Stimulated activated CD4-positive, alpha-beta T cell treated with anti-CD3 and anti-CD28 coated beads, Interleukin-4, amount 100 ng/mL, for 48 hours (primary cell): Measurements from ENCODE around the gene MANSC1.

Source experiments
- DNase-seq, 2 donors: peaks; one replicate each; pipeline ENCODE4 v3.0.0-alpha.2; 2020; ENCODE audit warnings: low read depth in 2 of 2

Gene MANSC1

DNA sequence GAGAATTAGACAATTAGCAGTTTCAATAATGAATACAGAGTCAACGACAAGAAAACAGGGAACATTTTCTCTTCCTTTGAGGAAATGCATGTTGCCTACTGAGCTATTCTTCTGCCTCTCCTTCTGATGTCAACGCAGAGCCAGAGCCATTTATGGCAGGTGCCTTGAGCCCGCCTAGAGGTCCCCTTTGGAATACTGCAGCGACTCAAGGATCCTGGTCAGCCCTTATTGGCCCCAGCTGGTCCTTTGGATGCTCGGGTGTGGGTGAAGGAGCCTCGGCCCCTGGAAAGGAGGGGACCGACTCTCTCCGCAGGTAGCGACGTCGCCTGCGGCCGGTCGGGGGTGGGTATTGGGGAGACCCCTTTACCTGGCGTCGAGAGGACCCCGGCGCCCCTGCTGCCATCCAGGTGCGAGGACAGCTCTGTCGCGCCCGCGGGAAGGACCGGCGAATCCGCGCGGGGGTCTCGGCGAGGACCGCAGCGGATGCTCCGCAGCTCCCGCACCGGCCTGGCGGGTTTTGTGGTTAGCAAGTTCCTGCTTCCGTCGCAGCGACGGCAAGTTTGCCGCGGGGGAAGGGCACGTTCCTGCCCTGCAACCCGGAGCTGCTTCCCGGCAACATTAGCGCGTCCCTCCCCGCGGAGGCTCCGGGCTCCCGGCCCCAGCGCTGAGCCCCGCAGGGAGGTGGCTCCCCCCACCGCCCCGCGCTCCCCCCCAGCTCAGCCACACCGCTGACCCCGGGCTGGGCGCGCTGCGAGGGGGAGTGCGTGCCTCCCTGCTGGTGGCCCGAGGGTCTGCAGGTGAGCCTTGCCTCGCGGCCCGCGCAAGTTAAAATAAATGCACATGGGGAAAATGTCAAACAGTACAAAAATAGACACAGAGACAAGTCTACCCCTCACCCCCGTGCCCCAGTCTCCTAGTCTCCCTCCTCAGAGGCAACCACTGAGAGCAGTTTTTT, at the start of gene MANSC1:
MANSC1 (minus strand) TSS at position 532 of the 955 bp plus-strand sequence. CDS start 6,928 bp downstream, outside the sequence.
- peak; percentile 34 to 43 for DNase-seq

DNA sequence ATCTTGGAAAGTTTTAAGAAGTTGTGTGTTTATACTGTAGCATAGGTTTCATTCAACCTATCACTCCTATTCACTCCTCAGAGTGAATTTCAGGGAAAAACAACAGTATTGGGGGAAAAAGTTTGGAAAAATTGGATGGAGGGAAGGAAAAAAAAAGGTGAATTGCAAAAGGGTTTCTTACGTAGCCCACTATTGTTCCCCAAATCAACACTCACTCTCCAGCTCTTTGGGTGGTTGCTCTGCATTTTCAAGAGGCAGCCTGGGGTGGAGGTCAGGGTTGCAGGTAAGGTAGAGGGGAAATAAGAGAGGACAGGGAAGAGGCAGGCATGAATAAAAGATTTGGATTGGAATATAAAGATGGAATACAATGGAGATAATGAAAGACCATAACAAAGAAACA, 49.1 kb upstream of the MANSC1 start:
- DNase-seq: no peak

DNA sequence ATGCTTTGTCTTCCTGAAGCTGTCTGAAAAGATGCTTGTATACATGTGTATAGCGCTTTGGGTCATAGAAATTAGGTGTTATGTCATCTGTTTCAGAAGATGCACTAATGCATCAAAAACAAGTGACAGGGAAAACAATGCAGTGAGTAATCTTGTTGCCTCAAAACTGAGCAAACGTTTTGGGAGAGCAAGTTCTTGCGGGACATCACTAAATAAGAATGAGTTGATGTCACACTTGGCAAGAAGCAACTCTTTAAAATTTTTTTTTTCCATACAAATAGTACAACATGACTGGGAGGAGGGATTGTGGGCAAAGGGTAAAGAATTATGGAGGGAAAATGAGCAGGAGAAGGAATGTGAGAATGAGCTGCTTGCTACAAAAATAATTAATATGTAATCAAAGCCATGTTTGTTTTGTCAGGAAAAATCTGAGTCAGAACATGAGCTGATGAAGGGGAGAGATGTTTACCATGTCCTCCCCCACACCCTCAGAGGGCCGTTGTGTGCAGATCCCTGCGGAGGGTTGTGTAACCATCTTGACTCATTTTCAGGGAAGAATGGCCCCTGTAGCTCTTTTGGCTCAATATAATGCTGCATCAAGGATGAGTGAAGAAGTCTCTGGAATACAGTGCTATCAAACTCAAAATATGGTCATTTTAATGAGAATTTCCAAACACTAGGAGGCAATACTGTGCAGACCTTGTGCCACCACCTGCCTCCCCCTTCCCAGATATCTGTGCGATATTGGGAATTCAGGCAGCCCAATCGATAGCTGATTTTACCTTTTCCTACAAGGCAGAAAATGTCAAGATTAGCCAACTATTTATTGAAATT, 48.2 kb upstream of the MANSC1 start:
- no peak for DNase-seq

DNA sequence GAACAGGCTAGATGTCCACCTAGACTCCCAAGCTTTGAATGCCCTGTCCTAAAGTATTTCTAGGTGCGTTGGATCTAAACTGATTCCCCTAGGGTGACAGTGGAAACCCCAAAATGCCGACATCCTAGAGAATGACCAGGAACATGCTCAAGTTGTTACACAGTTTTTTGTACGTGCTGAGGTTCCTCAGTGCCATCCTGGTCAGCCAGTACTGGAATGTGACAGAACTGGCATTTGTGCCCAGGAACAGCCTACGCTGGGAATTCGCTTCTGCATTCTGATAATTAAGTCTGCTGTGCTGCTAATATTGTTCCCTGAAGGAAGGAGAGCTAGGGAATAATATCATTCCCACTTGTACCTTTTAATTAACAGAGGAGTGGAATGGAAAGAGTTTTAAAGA, 47.1 kb upstream of the MANSC1 start:
- DNase-seq: no peak

DNA sequence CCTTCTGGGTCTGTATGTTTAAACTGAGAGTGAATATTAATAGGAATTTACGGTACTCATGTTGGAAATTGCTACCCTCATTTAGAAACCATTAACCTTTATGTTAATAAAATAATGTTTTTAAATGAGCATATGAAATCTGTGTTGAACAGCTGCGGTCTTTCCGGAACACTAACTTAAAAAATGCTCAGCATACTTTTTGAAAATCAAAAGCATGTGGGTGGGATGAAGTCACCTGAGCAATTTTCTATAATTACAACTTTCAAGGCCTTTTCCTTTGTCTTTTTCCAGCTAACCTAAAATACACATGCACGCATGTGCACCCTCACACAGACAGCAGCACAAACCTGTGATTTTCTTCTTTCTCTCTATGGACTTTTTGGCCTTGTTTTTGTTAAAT, 46.7 kb upstream of the MANSC1 start:
- DNase-seq: no peak

DNA sequence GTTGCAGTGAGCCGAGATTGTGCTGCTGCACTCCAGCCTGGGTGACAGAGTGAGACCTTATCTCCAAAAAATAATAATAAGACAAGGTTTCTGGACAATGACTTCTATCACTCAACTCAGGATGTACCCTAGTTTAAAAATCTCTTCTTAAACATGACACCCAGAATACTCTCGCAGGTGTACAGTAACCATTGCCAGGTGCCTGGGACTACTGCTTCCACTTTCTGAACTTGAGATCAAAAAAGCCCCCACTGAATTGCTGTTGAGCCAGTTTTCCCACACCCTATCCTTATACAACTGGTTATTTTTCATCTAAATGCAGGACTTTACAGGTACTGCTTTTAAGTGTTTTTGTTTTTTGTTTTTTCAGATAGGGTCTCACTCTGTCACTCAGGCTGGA, 43.1 kb upstream of the MANSC1 start:
- no peak for DNase-seq

DNA sequence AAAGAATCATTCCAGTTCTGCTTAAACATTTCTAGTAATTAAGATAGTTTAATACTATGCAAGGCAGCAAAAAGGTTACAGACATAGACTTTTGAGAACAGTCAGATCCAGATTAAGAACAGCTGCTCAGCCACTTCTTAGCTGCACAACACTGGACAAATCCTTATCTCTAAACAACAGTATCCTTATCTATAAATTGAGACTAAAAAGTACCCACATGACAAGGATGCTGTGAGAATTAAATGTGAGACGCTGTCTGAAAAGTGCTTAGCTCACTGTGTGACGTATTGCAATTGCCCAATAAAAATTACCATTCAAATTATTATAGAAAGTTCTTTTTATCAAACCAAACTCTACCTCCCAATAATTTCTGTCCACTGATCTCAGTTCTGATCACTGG, 42.4 kb upstream of the MANSC1 start:
- DNase-seq: no peak

DNA sequence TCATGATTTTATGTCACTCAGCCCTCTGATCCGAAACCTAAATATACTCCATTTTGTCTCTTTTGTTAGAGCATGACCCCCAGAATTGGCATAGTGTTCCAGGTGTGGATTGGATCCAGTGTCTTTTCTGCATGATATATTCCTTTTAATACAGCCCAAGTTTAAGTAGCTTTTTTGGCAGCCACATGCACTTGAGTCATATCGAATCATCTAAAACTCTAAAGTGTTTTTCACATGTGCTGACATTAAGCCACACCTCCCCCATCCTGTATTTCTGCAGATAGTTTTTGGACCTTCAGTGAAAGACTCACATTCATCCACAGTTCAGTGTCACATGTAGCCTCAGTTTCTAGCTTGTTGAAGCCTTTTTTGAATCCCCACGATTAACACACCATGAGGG, 37.5 kb upstream of the MANSC1 start:
- DNase-seq: no peak

DNA sequence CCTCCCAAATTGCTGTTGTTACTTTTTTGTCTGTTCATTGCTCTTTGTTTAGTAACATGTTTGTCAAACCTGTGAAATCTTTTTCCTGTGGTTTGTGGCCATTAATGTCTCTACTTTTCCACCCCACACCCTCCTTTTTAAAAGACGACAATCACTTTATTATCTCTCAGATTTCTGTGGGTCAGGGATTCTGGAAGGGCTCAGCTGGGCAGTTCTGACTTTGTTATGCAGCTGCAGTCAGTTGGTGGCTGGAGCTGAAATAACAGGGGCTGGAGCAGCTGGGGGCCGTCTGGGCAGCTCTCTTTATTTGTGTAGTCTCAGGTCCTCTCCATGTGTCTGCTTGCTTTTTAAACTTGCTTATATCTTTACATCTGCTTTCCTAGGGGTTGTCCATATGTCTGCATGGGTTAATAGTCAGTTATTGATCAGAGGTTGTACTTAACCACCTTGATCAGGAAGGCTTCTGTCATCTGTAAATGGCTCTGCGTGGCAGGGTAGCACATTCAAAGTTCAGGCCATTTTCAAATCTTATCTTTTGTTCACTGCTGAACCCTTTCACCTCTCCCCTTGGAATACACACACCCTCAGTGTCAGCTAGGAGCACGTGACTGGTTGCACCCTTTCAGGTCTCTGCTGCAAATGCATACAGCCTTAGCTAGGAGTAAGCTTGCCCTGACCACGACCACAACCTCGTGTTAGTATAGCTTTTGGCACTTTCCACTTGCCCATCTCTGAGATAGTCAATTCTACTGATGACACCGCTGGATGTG, 34.7 kb upstream of the MANSC1 start:
- DNase-seq: peak; percentile 21 to 26

DNA sequence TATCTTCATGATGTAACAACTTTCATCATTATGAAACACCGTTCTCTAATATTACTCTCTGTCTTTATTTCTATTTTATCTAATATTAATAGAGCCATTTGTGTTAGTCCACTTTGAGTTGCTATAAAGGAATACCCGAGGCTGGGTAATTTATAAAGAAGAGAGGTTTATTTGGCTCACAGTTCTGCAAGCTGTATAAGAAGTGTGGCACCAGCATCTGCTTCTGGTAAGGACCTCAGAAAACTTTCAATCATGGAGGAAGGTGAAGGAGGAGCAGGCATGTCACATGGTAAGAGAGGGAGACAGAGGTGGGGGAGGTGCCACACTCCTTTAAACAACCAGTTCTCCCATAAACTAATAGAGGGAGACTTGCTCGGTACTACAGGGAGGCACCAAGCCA, 31.9 kb upstream of the MANSC1 start:
- no peak for DNase-seq

DNA sequence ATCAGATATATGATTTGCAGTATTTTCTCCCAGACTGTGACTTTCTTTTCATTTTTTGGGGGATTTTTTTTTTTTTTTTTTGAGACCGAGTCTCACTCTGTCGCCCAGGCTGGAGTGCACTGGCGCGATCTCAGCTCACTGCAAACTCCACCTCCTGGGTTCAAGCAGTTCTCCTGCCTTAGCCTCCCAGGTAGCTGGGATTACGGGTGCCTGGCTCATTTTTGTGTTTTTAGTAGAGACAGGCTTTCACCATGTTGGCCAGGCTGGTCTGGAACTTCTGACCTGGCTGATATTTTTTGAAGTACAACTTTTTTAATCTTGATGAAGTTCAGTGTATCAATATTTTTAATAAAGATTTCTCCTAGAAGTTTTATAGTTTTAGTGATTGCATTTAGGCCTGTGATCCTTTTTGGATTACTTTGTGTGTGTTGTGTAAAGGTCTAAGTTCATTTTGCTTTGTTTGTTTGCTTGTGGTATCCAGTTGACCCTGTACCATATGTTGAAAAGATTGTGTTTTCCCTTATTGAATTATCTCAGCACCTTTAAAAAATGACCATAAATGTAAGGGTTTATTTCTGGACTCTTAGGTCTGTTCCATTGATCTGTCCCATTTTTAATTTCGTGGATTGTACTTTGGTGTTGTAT, 31.0 kb upstream of the MANSC1 start:
- DNase-seq: no peak

DNA sequence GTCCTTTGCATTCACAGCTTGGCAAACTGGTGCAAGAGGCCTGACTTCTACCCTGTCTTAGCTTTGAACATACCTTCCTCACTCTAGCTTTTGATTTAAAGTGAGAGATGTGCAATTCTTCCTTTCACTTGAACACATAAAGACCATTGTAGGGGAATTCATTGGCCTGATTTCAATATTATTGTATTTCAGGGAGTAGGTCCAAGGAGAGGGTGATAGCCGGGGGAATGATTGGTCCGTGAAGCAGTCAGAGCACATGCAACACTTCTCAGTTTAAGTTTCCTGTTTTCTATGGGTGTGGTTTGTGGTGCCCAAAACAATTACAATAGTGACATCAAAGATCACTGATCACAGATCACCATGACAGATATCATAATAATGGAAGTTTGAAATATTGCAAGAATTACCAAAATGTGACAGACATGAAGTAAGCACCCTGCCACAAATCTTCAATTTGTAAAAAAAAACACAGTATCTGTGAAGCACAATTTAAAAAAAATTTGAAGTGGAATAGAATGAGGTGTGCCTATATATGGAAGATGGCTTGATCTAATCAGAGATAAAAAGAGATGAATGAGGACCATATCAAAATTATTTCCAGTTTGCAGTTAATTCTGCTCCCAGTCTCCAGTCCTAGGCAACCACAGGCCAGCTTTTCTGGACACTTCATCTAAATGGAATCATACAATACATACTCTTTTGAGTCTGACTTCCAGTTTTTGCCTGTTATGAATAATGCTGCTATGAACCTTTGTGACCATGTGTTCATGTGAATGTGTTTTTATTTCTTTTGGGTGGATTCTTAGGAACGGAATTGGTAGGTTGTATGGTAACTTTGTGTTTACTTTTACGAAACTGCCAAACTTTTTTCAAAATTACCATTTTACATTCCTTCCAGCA, 30.0 kb upstream of the MANSC1 start:
- no peak for DNase-seq

DNA sequence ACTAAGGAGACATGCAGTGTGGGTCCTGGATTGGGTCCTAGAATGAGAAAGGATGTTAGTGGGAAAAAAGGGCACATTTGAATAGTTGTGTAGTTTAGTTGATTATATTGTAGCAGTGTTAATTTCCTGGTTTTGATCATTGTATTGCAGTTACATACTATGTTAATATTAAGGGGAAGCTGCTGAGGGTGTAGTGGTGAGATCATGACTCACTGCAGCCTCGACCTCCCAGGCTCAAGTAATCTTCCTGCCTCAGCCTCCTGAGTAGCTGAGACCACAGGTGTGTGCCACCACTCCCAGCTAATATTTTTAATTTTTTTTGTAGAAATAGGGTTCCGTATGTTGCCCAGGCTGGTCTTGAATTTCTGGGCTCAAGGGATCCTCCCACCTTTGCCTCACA, 28.6 kb upstream of the MANSC1 start:
- no peak for DNase-seq

DNA sequence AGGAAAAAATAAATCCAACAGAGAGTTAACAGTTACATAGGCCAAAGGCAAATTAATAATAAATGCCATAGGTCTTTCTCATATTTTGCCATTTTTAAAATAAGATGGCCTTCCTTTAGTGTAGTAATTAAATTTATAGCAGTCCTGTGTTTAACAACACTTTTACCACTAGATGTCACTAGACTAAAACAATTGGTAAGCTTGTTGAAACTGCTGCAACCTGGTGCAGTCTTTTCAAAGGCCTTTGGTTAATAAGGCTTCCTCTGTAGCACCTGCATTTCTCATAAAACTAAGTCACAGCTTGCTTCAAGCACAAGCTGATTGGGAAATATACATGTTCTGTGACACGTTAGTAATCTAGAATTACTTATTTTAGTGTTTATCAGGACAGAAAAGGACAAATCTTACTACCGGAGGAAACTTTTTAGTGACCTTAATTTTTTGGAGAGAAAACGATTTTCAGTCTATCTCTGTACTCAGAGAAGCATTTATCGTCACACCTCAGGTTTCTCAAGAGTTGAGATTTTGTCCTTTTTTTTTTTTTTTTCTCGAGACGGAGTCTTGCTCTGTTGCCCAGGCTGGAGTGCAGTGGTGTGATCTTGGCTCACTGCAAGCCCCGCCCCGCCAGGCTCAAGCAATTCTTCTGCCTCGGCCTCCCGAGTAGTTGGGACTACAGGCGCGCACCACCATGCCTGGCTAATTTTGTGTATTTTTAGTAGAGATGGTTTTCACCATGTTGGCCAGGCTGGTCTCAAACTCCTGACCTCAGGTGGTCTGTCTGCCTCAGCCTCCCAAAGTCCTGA, 26.8 kb upstream of the MANSC1 start:
- no peak for DNase-seq

DNA sequence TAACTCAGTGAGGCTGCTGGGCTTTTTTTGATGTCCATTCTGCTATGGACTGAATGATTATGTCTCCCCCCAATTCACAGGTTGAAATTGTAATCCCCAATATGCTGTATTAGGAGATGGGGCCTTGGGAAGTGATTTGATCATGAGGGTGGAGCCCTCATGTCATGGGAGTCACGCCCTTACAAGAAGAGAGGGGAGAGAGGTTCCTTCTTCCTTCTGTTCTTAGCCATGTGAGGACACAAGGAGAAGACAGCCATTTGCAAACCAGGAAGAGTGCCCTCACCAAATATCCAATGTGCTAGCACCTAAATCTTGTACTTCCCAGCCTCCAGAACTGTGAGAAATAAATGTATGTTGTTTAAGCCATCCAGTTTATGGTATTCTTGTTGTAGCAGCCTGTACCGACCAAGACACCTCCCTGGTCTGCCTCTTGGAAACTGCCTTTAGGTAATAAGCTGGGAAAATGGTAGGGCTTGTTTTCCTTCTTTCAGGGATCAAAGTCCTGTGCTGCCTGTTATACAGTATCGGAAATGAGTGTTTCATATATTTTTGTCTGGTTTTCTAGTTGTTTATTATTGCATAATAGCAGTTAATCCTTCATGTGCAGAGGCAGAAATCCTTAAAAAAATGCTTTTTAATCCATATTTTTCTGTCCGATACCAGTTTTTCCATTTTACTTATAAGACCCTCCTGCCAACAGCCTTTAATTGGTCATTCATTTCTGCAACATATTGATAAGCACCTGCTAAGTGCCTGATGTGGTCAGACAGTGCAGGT, 23.1 kb upstream of the MANSC1 start:
- DNase-seq: no peak

DNA sequence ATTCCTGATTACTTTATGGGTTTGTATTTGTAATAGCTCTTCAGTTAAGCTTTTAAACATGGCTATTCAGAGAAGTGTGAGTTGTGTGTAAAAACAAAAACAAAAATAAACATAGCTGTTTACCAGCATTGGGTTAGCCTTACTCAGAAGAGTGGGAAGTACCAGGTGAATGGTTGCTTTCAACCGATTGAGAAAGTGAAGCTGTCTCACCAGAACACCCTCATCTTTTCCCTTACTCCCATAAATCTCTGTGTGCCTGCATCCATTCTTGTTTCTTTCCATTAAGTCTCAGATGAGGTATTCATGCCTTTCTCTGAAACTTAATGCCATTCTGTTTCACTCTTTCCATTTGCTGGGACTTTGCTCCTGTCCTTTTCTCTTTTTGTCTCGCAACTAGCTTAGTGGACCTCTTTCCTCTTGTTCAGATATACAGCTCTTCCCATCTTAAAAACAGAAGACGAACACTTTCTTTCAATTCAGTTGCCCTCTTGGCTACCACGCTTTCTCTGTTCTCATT, 17.5 kb upstream of the MANSC1 start:
- DNase-seq: no peak

DNA sequence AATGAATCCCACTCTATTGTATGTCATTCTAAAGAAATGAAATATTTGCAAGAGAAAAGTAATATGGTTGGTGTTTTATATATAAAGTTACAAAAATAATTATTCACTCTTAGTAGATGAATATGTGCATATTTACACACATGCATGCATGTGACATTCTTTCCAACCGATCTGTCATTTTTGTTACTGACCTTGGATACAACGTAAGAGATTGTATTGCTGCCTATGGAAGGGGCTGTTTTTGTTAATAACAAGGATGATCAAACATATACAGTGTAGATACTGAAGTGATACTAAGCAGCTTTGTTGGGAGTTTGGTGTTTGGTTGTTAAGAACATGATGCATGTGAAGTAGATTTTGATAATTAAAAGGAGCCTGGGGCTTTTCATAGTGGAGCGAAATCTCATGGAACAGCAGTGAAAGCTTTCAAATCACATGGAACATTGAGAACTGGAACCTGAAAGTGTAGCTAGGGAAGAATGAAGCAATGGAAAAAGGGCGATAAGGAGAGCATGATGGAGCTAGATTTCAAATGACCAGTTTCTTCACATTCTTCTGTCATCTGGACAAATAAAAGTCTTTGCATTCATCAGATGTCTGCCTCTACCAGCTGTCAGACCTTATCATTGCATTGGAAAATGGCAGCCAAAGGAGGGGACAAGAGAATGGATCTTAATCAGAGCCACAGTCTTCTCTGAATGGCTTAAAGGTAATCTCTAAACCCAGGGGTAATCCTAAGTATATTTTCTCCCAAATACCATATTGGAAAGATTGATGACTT, 16.8 kb upstream of the MANSC1 start:
- no peak for DNase-seq

DNA sequence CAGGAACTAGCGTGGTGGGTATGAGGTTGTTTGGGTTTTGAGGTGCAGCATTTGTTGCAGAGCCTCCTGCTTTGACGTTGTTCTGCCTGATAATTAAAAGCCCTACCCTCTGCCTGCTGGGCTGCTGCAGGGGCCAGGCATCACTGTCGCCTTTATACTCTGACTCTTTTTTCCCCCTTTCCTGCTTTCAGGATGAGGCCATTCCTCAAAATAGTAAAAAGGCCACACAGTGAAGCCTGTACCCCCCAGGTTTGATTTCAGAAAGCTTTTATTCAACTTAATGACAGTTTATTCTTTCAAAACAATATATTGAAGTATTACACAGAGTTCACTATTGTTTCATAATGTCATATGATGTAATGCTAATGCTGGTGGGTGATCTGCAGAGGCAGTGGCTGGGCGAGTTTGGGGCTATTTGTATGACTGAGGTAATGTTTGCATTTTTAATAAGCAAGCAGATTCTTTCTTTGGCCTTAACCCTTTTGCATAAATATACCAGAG, 15.9 kb upstream of the MANSC1 start:
- no peak for DNase-seq
